ENCODE measurements around the gene SLC5A1.
"Not testable (repeated sequence)": the region's sequence is repeated elsewhere in the genome, so short reads cannot be mapped to it uniquely, and the experiment has no call there.

Gene SLC5A1

DNA sequence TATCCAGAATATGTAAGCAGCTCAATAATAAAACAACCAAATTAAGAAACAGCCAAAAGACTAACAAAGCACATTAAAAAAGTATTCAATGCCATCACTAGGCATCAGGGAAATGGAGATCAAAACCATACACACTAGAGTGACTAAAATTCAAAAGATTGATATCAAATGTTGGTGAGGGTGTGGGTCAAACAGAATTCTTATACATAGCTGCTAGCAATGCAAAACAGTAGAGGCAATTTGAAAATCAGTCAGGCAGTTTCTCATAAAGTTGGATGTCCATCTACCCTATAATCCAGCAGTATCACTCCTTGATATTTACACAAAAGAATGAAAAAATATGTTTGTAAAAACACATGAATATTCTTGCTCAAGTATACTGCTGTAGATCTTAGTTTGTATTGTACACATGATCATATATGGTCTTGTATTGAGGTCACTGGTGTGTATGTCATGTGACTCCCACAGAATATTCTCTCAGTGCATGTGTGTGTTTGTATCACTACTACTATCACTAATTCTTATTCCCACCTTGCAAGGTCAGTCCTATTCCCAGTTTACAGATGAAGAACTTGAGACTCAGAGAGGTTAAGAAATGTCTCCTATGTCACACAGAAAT lies 54.9 kb downstream of the SLC5A1 start:
- FAIRE-seq = no peak

- no peak for FAIRE-seq
These were observed 57.6 kb downstream of the SLC5A1 start for GRCh38 chr22:32100711-32101110.

DNA sequence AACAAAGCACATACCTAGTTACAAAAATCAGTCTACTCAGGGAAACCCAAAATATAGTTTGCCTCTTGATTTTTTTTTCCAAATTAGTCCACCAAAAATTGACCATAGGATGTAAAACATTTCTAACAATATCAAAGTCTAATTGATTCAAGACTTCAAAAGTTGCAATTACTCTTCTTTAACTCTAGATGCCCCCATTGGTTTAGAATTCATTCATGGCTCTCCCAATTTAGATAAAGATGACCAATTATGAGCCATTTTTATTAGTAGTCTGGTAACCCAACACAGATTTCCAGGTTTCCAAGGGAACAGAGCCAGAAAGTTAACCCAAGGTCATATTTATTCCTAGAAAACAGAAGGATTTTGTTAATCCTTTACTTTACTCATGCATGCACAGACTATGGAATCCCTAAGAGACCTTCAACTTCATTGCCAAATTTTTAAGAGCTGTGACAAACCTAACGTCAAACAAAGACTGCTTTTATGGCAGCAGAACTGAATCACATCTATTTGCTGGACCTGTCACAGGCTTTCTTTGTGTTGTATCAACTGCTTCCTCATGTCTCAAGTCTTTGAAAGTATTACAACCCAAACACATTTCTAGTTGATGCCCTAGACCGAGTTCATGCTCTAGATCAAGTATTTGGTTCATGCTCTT lies 60.7 kb downstream of the SLC5A1 start:
- peak; percentile 84 for FAIRE-seq

- no peak for FAIRE-seq
These were observed 63.9 kb downstream of the SLC5A1 start for GRCh38 chr22:32106930-32107329.

- FAIRE-seq = no peak
These were observed 69.3 kb downstream of the SLC5A1 start for GRCh38 chr22:32112380-32112779.

DNA sequence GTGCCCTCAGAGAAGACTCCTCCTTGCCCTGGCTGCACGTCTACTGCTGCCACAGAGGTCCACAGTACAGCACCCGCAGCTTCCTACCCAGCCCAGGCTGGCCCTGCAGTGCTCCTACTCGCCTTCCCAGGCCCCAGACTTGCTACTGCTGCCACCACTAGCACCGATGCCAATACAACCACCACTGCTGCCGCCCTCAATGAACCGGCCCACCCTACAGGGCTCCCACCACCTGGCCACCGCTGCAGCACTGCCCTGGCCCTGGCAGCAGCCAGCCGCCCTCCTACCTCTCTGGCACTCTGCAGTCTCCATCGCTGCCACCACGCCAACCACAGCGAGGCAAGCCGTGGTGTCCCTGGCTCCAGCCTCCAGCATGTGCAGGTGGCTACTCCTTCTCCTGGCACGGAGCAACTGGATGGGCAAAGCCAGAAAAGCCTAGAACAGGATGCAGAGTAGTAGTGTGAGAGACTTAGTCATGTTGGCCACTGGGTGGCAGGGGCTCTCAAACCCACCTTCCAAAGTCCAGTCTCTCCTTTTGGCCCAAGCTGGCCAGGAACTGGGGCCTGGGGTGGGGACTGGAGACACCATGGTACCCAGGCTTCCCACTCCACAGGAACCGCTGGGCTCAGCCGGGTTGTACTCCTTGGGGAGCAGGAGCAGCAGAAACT lies 76.6 kb downstream of the SLC5A1 start:
- FAIRE-seq = no peak

- FAIRE-seq = no peak
These were observed 77.5 kb downstream of the SLC5A1 start for GRCh38 chr22:32120603-32121002.

- FAIRE-seq = no peak
These were observed 79.8 kb downstream of the SLC5A1 start for GRCh38 chr22:32122899-32123298.

DNA sequence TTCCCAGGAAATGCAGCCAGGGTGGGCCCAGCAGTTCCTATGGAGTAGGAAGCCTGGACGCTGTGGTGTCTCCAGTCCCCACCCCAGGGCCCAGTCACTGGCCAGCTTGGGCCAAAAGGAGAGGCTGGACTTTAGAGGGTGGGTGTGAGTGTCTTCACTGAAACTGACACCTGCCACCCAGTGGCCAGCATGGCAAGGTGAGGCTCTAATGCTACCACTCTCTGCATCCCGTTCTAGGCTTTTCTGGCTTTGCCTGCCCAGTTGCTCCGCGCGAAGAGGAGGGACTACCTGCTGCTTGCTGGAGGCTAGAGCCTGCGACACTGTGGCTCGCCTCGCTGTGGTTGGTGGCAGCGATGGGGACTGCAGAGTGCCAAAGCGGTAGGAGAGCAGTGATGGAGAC lies 80.6 kb downstream of the SLC5A1 start:
- no peak for FAIRE-seq

GRCh38 chr22:32127904-32128303 lies 84.8 kb downstream of the SLC5A1 start:
- no peak for FAIRE-seq

GRCh38 chr22:32130464-32130863 lies 87.4 kb downstream of the SLC5A1 start:
- no peak for FAIRE-seq

DNA sequence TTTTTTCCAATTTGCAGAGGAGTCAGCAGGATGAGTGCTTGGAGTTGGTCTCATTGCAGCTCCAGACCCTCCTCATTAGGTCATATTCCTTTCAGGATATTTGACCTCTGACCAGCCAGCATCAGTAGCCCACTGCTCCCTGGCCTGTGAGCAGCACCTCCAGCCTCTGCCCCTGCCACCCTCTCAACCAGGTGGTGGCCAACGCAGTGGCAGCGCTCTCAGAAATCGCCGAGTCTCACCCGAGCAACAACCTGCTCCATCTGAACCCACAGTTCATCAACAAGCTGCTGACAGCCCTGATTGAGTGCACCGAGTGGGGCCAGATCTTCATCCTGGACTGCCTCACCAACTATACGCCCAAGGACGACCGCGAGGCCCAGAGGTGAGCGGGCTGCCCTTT lies 89.1 kb downstream of the SLC5A1 start:
- FAIRE-seq = no peak

GRCh38 chr22:32132783-32133182 lies 89.7 kb downstream of the SLC5A1 start:
- no peak for FAIRE-seq

- not testable (repeated sequence) for FAIRE-seq
These were observed 91.7 kb downstream of the SLC5A1 start for GRCh38 chr22:32134796-32135195.

DNA sequence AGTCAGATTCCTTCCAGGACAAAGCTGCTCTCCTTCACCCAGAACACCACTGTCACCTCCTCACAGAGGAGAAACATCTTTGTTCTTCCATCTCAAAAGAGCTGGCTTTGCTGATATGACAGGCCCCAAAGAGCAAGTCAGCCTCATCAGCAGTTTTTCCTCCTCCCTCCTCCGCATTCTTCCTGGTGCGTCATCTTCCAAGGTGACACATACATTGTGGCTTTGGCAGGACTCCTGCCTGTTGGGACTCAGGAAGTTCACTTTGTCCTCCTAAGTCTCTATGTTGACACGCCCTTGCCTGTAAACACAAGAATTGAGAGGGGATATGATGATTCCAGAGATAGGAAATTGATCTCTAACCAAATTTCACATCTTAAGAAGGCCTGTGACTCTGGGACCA lies 92.9 kb downstream of the SLC5A1 start:
- not testable (repeated sequence) for FAIRE-seq

GRCh38 chr22:32136881-32137280 lies 93.8 kb downstream of the SLC5A1 start:
- FAIRE-seq = not testable (repeated sequence)

DNA sequence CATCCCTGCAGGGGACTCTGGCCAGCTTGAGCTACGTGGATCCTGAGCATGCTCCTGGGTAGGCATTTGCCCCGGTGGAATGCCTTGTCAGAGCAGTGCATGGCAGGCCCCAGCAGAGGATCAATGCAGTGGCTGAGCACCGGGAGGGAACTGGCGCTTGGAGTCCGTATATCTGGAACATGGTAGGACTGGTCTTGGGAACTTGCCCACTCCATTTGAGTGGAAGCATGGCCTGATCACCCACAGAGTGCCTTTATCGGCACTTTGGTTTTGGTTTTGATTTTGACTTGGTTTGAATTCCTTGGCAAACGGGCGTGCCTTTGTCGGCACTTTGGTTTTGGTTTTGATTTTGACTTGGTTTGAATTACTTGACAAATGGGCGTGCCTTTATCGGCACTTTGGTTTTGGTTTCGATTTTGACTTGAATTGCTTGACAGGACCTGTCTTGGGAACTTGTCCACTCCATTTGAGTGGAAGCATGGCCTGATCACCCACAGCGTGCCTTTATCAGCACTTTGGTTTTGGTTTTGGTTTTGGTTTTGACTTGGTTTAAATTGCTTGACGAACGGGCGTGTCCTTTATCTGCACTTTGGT lies 94.8 kb downstream of the SLC5A1 start:
- FAIRE-seq = not testable (repeated sequence)

DNA sequence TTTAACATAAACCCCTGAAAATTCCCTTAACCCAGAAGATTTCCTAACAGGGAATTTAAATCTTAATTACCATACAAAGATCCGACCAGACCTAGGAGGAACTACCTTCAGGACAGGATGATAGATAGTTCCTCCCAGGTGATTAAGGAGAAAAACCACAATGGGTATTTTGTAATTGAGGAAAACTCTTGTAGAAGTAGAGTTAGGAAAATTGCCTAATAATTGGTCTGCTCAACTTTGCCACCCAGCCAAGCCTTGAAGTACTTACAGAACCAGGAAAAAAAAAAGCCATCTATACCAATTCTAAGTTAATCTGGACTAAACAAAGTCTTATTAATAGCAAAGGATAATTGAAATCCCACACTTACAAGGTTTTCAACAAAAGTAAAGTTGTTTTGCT lies 95.5 kb downstream of the SLC5A1 start:
- not testable (repeated sequence) for FAIRE-seq

- not testable (repeated sequence) for FAIRE-seq
These were observed 97.6 kb downstream of the SLC5A1 start for GRCh38 chr22:32140688-32141087.

DNA sequence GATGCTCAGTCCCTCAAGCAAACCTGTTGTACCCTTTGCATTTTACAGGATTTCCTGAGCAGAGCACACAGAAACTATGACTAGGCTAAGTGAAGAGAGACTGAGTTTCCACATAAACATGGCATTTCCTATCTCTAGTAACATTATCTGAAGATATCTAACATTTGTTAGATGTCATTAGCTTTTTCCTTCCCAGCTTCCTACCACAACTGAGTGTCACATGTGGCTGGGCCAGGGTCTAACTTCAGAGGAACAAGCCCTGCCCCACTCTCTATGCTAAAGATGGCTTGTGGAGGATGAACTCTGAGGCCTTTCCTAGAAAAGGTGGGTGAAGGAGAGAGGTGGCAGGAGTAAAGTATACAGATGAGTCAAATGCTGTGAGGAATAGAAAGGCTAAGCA lies 99.5 kb downstream of the SLC5A1 start:
- no peak for FAIRE-seq

- no peak for FAIRE-seq
These were observed 101.6 kb downstream of the SLC5A1 start for GRCh38 chr22:32144496-32145274.

DNA sequence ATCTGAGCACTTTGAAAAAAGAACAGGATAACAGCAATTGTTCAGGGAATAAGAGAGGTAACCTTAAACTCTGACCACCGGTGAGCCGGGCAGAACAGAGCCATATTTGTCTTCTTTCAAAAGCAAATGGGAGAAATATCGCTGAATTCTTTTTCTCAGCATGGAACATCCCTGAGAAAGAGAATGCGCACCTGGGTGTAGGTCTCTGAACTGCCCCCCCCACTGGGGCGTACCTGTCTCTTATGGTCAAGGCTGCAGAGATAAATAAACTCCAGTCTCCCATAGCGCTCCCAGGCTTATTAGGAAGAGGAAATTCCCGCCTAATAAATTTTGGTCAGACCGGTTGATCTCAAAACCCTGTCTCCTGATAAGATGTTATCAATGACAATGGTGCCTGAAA lies 104.1 kb downstream of the SLC5A1 start:
- not testable (repeated sequence) for FAIRE-seq

- FAIRE-seq = not testable (repeated sequence)
These were observed 105.3 kb downstream of the SLC5A1 start for GRCh38 chr22:32148372-32148771.
